ENCODE measurements around the gene PIN1.
A peak's percentile ranks its signal among the peaks of the same experiment; 100 is the strongest.

PIN1 gene

GRCh38 chr19:9857076-9857721 is 22.1 kb downstream of the PIN1 start:
- no peak for DNase-seq

DNA sequence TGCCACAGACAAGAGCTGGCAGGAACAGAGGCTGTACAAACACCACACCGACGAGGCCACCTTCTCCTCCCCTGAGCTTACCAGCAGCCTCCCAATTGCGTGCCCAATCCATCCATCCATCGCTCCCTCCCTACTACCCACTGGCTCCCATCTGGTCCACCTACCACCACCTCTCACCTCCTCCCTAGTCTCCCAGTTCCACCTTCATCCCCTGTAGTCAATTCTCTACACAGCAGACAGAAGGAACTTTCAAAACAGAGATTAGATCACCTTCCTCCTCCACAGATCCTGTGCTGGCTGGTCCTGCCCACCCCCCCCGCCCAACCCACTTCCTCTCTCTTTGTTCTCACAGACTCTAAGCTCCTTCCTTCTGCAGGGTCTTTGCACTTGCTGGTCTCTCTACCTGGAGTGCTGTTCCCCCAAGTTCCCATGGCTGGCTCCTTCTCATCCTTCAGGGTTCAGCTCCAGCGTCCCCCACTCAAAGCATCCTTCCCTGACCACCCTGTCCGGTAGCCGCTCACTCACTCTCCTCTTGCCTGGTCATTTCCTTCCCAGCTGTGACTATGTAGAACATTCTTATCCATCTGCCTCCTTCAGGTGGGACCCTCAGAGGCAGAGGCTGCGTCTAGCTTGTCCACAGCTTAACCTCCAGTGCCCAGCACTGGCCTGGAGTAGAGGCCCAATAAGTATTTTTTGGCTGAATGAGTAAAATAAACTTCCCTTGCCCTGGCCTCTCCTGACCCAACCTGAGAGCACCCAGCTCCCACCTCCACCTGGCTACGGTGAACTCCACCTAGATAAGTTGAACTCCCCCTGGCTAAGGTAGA is 23.0 kb downstream of the PIN1 start:
- DNase-seq = no peak

GRCh38 chr19:9858766-9859165 is 23.6 kb downstream of the PIN1 start:
- no peak for DNase-seq

- no peak for DNase-seq
Measured at GRCh38 chr19:9860407-9860806, 25.3 kb downstream of the PIN1 start.

DNA sequence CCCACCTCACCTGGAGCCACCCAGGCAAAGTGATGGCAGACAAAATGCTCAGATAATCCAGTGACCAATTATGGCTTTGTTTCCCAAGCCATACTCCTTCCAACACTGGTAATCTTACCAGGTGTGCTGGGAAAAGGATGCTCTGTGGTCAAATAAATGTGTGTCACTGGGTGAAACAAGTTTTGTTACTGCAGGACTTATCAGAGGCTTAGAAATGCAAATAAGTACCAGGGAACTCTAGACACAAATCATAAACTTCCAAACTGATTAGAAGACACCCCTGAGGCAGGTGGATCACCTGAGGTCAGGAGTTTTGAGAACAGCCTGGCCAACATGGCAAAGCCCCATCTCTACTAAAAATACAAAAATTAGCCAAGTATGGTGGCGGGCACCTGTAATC is 26.4 kb downstream of the PIN1 start:
- no peak for DNase-seq

DNA sequence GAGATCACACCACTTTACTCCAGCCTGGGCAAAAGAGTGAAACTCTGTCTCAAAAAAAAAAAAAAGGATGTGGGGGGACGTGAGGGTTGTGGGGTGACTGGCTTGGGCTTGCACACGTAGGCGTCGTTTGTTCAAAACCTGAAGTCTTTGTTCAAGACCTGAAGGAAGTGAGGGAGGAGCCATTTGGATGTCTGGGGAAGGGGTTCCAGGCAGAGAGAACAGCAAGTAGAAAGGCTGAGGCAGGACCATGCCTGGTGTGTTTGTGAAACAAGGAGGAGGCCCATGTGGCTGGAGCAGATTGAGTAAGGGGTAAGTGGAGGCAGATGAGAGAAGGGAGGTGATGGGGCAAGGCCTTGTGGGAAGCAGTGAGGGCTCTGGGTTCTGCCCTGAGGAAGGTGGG is 27.8 kb downstream of the PIN1 start:
- DNase-seq = no peak

DNA sequence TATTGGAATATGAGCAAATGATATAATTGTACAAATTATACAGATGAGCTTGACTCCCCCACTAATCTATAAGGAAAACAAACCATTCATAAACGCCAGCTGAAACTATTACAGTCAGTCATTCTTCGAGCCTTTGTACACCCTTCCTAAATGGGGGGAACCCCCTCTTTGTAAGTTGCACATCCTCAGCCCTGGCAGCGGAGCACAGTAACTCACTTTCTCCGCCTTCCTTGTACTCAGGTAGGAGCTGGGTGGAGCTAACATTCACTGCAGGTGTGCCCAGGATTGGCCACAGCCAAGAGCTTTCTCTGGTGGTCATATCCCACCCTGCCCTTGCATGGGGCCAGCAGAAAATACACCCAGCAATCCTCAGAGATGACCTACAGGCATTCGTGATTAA is 28.6 kb downstream of the PIN1 start:
- peak; percentile 44 for DNase-seq

DNA sequence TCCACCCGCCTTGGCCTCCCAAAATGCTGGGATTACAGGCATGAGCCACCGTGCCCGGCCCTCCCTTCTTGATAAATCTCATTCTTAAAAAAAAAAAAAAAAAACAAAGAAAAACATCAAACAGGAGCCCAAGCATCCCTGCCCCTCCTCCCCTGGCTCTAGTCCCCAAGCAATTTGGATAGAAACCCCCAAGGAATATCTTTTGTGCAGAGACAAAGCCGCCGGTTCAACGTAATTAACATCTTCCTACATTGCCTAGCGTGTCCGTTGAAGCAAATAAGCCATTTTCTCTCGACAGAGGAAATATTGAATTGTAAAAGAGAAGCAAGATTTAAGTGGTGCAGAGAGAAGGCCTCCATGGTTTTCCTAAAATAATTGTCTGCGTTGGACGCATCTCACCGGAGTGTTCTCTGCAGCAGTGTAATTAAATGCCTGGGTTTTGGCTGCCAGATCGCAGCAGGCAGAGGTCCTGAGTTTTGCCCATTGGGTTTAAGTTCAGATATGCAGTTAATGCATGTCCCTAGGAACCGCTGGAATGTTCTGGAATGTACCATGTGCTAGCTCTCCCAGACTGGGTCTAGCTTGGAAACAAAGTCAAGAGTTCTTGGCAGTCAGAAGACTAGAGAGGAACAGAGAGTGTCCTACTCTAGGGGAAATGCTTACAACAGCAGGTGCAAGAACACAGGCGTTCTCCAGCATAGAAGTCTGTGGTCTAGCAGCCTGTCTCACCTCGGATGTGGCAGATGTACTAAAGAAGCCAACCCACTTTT is 30.8 kb downstream of the PIN1 start:
- DNase-seq = no peak

DNA sequence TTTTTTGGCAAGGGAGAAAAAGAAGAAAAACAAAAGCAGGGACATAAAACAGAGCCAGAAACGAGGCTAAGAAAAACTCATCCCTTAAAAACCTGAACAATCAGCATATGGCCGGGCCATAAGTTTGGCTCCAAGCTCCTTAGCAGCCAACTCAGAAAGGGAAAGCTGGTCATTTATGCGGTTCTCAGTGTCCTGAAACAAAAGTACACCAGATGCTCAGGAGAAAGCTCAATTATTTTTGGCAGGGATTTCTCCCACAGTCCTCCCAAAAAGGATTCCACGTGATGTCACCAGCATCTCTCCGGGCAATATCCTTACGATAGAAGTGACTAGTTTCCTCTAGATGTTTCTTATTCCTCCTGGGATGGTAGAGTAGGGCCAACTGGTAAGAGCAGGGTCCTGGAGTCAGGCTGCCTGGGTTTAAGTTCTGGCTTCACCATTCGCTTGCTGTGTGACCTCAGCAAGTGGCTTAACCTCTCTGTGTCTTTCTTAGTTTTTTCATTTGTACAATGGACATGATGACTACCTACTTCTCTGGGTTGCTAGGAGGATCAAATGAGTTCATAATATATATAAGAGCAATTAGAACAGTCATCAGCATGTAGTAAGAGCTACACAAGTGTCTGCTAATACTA is 34.0 kb downstream of the PIN1 start:
- no peak for DNase-seq

- DNase-seq = no peak
Measured at GRCh38 chr19:9871626-9872338, 36.7 kb downstream of the PIN1 start.

DNA sequence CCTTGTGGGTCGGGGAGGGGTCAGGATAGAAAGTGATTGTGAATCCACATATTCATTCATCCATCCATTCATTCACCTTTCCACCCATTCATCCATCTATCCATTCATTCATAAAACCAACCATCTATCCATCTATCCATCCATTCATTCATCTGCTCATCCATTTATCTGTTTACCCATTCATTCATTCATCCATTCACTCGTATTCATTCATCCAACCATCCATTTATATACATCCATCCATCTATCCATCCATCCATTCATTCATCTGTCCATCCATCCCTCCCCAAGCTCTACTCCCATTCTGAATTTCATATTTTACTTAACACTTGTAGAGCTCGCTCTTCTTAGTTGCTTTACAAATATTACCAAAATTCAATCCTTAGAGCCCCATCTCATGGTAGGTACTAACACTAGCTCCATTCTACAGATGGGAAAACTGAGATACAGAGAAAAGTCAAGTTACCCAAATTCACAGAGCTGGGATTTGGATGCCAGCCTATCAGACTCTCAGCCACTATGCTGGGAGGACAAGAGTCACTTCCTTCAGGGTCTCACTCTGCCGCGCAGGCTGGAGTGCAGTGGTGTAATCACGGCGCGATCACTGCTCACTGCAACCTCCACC is 37.6 kb downstream of the PIN1 start:
- DNase-seq = no peak

DNA sequence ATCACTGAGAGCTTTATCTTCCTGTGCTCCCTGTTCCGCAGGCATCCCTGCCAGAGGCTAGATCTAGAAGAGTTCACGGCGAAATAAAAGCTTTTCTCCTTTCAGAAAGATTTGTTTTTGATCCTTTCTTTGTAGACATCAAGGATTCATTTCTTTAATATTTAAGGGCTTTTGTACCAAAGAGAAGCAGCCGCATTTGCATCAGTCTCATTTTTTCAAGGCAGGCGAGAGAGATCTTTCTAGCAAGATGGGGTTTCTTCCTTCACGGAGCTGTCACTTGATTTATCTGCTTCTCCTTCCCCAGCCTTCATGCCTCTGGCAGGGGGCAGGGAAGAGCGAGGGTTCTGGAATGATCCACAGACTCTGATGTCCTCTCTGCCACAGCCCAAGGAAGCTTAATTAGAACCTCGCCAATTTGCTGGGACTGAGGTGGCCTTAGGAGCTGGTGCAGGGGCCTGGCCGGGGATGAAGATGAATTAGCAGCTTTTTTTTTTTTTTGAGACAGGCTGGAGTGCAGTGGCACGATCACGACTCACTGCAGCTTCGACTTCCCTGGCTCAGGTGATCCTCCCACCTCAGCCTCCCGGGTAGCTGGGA is 40.0 kb downstream of the PIN1 start:
- no peak for DNase-seq

GRCh38 chr19:9875796-9876195 is 40.7 kb downstream of the PIN1 start:
- DNase-seq = no peak

- DNase-seq = no peak
Measured at GRCh38 chr19:9877780-9878510, 42.8 kb downstream of the PIN1 start.

DNA sequence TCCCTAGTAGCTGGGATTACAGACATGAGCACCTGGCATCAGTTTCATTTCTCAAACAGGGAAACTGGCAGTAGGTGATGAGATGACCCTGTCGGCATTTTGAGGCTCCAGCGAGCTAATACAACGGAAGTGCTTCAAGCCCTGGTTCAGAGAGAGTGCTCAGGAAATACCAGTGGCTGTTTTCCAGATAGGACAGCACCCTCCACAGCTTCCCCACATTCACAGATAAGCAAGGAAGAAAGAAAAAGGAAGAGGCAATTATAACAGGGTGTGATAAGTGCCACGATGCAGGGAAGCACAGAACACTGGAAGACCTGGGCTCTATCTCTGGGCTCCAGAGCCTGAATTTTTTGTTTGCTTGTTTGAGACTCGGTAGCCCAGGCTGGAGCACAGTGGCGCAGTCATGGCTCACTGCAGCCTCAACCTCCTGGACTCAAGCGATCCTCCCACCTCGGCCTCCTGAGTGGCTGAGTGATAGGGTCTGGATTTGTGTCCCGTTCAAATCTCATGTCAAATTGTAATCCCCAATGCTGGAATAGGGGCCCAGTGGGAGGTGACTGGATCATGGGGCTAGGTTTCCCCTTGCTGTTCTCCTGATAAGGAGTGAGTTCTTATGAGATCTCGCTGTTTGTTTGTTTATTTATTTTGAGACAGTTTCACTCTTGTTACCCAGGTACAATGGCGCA is 43.5 kb downstream of the PIN1 start:
- DNase-seq = no peak

DNA sequence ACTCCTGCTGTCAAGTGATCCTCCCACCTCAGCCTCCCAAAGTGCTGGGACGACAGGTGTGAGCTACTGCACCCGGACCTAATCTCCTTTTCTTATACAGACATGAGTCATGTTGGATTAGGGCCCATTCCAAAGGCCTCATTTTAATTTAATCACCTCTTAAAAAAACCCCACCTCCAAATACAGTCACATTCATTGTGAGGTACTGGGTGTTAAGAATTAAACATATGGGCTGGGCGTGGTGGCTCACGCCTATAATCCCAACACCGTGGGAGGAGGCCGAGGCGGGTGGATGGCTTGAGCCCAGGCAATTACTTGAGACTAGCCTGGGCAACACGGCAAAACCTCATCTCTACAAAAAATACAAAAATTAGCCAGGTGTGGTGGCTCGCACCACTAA is 46.6 kb downstream of the PIN1 start:
- DNase-seq = no peak

DNA sequence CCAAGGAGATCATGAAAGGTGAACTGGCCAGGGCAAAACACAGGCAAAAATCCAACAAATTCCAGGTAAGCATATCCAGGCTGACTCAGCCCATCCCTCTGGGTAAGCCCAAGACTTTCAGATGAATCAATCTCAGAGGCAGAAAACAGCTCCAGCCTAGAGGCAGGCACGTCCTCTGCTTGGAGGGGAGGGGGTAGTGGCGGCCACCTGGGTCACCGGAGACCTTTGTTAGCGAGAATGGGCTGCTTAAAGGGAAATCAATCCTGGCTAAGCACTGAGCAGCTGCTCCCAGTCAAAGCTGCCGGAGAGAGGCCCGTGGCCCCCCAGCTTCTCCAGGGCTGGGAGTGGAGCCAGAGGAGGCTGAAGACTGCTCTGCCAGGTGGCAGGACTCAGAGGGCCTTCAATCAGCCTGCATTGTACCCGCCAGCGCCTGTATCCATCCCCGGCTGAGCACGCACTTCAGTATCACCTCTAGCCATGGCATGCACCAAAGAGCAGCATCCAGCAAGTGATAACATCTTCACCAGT is 48.2 kb downstream of the PIN1 start:
- DNase-seq = no peak

- DNase-seq = no peak
Measured at GRCh38 chr19:9883764-9884163, 48.6 kb downstream of the PIN1 start.

GRCh38 chr19:9885077-9885552 is 50.0 kb downstream of the PIN1 start:
- no peak for DNase-seq
